K562 (cell line): ENCODE results near the gene ANKRD13B. TPM values are rescaled to one million over a fixed set of nuclear protein-coding genes. Genes with fewer than 3 reads are reported as not detected.
A peak's percentile ranks its signal among the peaks of the same experiment; 100 is the strongest.

Source experiments
- ATF3 ChIP-seq, 2 experiments: fragments of 450-650 bp in 1 of 2; sonication (generic) in 1 of 2; formaldehyde crosslinking in 1 of 2; IDR thresholded peaks in 1 of 2; conservative IDR thresholded peaks in 1 of 2; 2 replicates each; pipeline versions ENCODE4 v1.6.1 to v1.8.1; 2016 to 2023; ENCODE audit warnings: mild to moderate bottlenecking in 2 of 2, moderate library complexity in 2 of 2, inconsistent platforms in 1 of 2, missing genetic modification reagents in 1 of 2
- BHLHE40 ChIP-seq: IDR thresholded peaks from 2 replicates; pipeline ENCODE4 v1.6.1; 2011; ENCODE audit warnings: low read length, improper control_type of control experiment
- IFI16 ChIP-seq: fragments of 250-450 bp; sonication (Bioruptor Pico); IDR thresholded peaks from 2 replicates; pipeline ENCODE4 v2.1.2; 2022; ENCODE audit warnings: mild to moderate bottlenecking, inconsistent platforms
- PRDM10 ChIP-seq: fragments of 450-650 bp; IDR thresholded peaks from 2 replicates; pipeline ENCODE4 v1.6.1; 2018; ENCODE audit not compliant: partially characterized antibody
- PRPF4 ChIP-seq: fragments of 200-400 bp; formaldehyde crosslinking; IDR thresholded peaks from one replicate; pipeline ENCODE4 v1.6.1; 2017; ENCODE audit warnings: low read length, low read depth, mild to moderate bottlenecking; ENCODE audit not compliant: insufficient read depth, poor library complexity, severe bottlenecking
- SREBF2 ChIP-seq: sonication (generic); formaldehyde crosslinking; IDR thresholded peaks from 2 replicates; pipeline ENCODE4 v1.4.0; 2020; ENCODE audit warnings: mild to moderate bottlenecking, missing genetic modification reagents
- USF1 ChIP-seq: sonication (generic); formaldehyde crosslinking; IDR thresholded peaks from 2 replicates; pipeline ENCODE4 v1.9.0; 2022; ENCODE audit warnings: mild to moderate bottlenecking, missing genetic modification reagents
- ZKSCAN3 ChIP-seq: fragments of 250-450 bp; sonication (Bioruptor Pico); IDR thresholded peaks from 2 replicates; pipeline ENCODE4 v1.4.0; 2020
- ZSCAN32 ChIP-seq: fragments of 450-650 bp; formaldehyde crosslinking; IDR thresholded peaks from 2 replicates; pipeline ENCODE4 v1.4.0; 2020; ENCODE audit warnings: mild to moderate bottlenecking, moderate library complexity
- polyA plus RNA-seq, 8 experiments: library from polyadenylated mRNA; depleted of rRNA in 4 of 8; stranded (reverse) in 5 of 8; unstranded in 3 of 8; fragments of >200 nt; fragmentation: Nextera tagmentation in 2 of 8; fragmentation: Illumina TruSeq in 1 of 8; extraction: Ambion mirVana in 2 of 8; extraction: Trizol in 1 of 8; gene quantifications; 2 replicates each; pipeline versions ENCODE4 v1.2.1 to v1.2.3, GENCODE V29; 2011 to 2014; ENCODE audit warnings: inconsistent platforms in 1 of 8, missing spikeins in 1 of 8
- total RNA-seq, 7 experiments: library from RNA; depleted of rRNA in 6 of 7; stranded (reverse); fragments of >200 nt in 6 of 7; fragmentation: Illumina TruSeq in 2 of 7; extraction: Trizol in 2 of 7; gene quantifications; 2 replicates each; pipeline versions ENCODE4 v1.2.1 to v1.2.3, GENCODE V29; 2011 to 2021; ENCODE audit warnings: low replicate concordance in 1 of 7
- TF ChIP-seq, protein P1 (sequence below), 2 experiments: fragments of 450-650 bp; IDR thresholded peaks; 2 replicates each; pipeline ENCODE4 v1.6.1; 2016; ENCODE audit warnings: mild to moderate bottlenecking in 2 of 2, borderline replicate concordance in 1 of 2, low read depth in 1 of 2, moderate library complexity in 1 of 2
- TF ChIP-seq, protein P2 (sequence below): sonication (generic); formaldehyde crosslinking; IDR thresholded peaks from 2 replicates; pipeline ENCODE4 v1.9.0; 2022; ENCODE audit warnings: mild to moderate bottlenecking, missing genetic modification reagents

ANKRD13B gene
- total and polyA plus RNA-seq, 9 of the 15 experiments (the other 6 are each of a cell fraction or from before 2014, with no cell fraction given) = 0.15 to 28.1 (median 4.6) TPM

GRCh38 chr17:29615492-29616299 lies 22.8 kb downstream of the ANKRD13B start (continued):
- TF ChIP-seq, protein P1, sequence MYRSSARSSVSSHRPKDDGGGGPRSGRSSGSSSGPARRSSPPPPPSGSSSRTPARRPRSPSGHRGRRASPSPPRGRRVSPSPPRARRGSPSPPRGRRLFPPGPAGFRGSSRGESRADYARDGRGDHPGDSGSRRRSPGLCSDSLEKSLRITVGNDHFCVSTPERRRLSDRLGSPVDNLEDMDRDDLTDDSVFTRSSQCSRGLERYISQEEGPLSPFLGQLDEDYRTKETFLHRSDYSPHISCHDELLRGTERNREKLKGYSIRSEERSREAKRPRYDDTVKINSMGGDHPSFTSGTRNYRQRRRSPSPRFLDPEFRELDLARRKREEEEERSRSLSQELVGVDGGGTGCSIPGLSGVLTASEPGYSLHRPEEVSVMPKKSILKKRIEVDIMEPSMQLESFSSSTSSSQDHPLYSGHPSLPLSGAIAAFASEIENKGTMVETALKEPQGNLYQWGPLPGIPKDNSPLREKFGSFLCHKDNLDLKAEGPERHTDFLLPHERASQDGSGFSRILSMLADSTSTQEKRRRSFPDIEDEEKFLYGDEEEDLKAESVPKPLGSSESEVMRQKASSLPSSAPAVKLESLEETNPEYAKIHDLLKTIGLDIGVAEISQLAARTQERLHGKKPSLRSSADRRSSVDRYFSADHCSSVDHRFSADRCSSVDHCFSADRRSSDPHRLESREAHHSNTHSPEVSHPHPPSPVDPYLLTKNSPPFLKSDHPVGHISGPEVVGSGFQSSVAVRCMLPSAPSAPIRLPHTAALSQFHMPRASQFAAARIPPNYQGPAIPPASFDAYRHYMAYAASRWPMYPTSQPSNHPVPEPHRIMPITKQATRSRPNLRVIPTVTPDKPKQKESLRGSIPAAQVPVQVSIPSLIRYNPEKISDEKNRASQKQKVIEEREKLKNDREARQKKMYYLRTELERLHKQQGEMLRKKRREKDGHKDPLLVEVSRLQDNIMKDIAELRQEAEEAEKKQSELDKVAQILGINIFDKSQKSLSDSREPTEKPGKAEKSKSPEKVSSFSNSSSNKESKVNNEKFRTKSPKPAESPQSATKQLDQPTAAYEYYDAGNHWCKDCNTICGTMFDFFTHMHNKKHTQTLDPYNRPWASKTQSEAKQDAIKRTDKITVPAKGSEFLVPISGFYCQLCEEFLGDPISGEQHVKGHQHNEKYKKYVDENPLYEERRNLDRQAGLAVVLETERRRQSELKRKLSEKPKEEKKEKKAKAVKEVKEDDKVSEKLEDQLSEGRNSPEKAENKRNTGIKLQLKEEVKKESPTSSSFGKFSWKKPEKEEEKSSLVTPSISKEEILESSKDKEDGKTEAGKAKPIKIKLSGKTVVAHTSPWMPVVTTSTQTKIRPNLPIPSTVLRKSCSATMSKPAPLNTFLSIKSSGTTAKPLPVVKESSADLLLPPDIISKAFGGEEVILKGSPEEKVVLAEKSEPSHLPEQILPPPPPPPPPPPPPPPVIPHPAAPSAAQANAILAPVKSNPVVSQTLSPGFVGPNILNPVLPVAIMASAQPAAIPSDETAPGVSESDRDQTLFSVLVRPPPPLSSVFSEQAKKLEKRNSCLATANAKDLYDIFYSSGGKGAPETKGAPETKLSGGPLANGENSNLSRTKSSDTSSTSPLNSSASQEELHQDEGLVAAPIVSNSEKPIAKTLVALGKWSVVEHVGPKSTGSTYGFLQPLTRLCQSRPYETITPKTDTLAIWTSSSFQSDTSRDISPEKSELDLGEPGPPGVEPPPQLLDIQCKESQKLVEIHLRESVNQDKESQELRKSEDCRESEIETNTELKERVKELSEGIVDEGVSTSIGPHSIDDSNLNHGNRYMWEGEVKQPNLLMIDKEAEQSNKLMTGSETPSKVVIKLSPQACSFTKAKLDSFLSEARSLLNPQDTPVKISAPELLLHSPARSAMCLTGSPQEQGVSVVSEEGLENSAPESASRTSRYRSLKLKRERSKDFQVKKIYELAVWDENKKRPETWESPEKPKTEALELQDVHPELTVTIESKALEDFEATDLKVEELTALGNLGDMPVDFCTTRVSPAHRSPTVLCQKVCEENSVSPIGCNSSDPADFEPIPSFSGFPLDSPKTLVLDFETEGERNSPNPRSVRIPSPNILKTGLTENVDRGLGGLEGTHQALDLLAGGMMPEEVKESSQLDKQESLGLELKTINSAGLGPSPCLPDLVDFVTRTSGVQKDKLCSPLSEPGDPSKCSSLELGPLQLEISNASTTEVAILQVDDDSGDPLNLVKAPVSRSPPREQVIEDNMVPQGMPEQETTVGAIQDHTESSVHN (IDR thresholded peaks at IDR 0.05; ENCODE audit: borderline replicate concordance in 1 of 2, low read depth in 1 of 2) = no peak
- no peak for TF ChIP-seq ATF3 (IDR thresholded peaks at IDR 0.05)
- TF ChIP-seq ATF3 (CRISPR knock-in tag; conservative IDR thresholded peaks at IDR 0.05) = no peak
- no peak for TF ChIP-seq PRDM10
- no peak for TF ChIP-seq IFI16 (CRISPR knock-in tag)
- TF ChIP-seq SREBF2 = no peak
- no peak for TF ChIP-seq ZKSCAN3 (CRISPR knock-in tag)
- TF ChIP-seq, protein P2, sequence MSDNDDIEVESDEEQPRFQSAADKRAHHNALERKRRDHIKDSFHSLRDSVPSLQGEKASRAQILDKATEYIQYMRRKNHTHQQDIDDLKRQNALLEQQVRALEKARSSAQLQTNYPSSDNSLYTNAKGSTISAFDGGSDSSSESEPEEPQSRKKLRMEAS (CRISPR knock-in tag) = 0 out of 2 replicates have a peak, but pooled peaks have one; percentile 40
- TF ChIP-seq USF1 (CRISPR knock-in tag) = no peak
- TF ChIP-seq PRPF4 = no peak
- peak; percentile 42 for TF ChIP-seq BHLHE40
- TF ChIP-seq ZSCAN32 = no peak
